ENCODE results near the gene COBLL1. TPM values are rescaled to one million over a fixed set of nuclear protein-coding genes. Genes with fewer than 3 reads are reported as not detected.

COBLL1 gene
- total RNA-seq, 1 experiment from 2014 or later: 4.4 TPM

- CTCF ChIA-PET: no interaction called here
- H3K4me1 ChIP-seq (ENCODE audit: control insufficient read depth, insufficient read depth, low read length): no peaks in the 10 kb centered on the region; the same call in 1 of the 2 replicates
- DNase-seq (ENCODE audit: low read depth, low spot score): no peak
- TF ChIP-seq, protein P1, sequence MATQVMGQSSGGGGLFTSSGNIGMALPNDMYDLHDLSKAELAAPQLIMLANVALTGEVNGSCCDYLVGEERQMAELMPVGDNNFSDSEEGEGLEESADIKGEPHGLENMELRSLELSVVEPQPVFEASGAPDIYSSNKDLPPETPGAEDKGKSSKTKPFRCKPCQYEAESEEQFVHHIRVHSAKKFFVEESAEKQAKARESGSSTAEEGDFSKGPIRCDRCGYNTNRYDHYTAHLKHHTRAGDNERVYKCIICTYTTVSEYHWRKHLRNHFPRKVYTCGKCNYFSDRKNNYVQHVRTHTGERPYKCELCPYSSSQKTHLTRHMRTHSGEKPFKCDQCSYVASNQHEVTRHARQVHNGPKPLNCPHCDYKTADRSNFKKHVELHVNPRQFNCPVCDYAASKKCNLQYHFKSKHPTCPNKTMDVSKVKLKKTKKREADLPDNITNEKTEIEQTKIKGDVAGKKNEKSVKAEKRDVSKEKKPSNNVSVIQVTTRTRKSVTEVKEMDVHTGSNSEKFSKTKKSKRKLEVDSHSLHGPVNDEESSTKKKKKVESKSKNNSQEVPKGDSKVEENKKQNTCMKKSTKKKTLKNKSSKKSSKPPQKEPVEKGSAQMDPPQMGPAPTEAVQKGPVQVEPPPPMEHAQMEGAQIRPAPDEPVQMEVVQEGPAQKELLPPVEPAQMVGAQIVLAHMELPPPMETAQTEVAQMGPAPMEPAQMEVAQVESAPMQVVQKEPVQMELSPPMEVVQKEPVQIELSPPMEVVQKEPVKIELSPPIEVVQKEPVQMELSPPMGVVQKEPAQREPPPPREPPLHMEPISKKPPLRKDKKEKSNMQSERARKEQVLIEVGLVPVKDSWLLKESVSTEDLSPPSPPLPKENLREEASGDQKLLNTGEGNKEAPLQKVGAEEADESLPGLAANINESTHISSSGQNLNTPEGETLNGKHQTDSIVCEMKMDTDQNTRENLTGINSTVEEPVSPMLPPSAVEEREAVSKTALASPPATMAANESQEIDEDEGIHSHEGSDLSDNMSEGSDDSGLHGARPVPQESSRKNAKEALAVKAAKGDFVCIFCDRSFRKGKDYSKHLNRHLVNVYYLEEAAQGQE (IDR thresholded peaks at IDR 0.05; ENCODE audit: insufficient read depth in 1 of 2, low read depth in 2 of 2, low read length in 1 of 2): no peak
- TF ChIP-seq, protein P2, sequence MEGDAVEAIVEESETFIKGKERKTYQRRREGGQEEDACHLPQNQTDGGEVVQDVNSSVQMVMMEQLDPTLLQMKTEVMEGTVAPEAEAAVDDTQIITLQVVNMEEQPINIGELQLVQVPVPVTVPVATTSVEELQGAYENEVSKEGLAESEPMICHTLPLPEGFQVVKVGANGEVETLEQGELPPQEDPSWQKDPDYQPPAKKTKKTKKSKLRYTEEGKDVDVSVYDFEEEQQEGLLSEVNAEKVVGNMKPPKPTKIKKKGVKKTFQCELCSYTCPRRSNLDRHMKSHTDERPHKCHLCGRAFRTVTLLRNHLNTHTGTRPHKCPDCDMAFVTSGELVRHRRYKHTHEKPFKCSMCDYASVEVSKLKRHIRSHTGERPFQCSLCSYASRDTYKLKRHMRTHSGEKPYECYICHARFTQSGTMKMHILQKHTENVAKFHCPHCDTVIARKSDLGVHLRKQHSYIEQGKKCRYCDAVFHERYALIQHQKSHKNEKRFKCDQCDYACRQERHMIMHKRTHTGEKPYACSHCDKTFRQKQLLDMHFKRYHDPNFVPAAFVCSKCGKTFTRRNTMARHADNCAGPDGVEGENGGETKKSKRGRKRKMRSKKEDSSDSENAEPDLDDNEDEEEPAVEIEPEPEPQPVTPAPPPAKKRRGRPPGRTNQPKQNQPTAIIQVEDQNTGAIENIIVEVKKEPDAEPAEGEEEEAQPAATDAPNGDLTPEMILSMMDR (IDR thresholded peaks at IDR 0.05): no peak
- TF ChIP-seq POLR2AphosphoS5 (IDR thresholded peaks at IDR 0.05; ENCODE audit: low read depth, low read length): no peak
- TF ChIP-seq TCF7L2 (IDR thresholded peaks at IDR 0.05; ENCODE audit: low read depth, low read length): no peak
- no peak for TF ChIP-seq SIN3A (IDR thresholded peaks at IDR 0.05; ENCODE audit: borderline replicate concordance, insufficient read depth, low read depth, low read length)
- H3K9me3 ChIP-seq (ENCODE audit: control insufficient read depth, insufficient read depth, low read depth, low read length): no peaks in the 10 kb centered on the region
- no peak overlapping the region for H3K27ac ChIP-seq (ENCODE audit: low read length)
- intact Hi-C loops (cut with micrococcal nuclease; ENCODE audit: unreplicated experiment): no loop called here
- H3K4me3 ChIP-seq (ENCODE audit: low read depth in 2 of 2, low read length in 2 of 2): no peak overlapping the region
- in situ Hi-C loops (cut with HindIII; ENCODE audit: low pct_unique_long_range_greater_than_20kb, low sequenced_read_pairs): no loop called here
- ATAC-seq: no peak
- POLR2A ChIA-PET: no interaction called here
- H3K27me3 ChIP-seq (ENCODE audit: control insufficient read depth, insufficient read depth, low read length): no peaks in the 10 kb centered on the region; the same call in 1 of the 2 replicates
- H3K36me3 ChIP-seq (ENCODE audit: control insufficient read depth, insufficient read depth, low read length): no peaks in the 10 kb centered on the region
- no TSS peak for BruUV-seq (replicated peaks)
These were observed 6.5 kb upstream of the COBLL1 start for GRCh38 chr2:164847981-164848741.

GRCh38 chr2:164847291-164847690 is 5.7 kb upstream of the COBLL1 start:
- no peaks in the 10 kb centered on the region; the same call in 1 of the 2 replicates for H3K27me3 ChIP-seq (ENCODE audit: control insufficient read depth, insufficient read depth, low read length)
- in situ Hi-C loops (cut with HindIII; ENCODE audit: low pct_unique_long_range_greater_than_20kb, low sequenced_read_pairs): no loop called here
- no peak for DNase-seq (ENCODE audit: low read depth, low spot score)
- intact Hi-C loops (cut with micrococcal nuclease; ENCODE audit: unreplicated experiment): no loop called here
- ChIA-PET POLR2A (no interaction called here), CTCF (no interaction called here)
- no peaks in the 10 kb centered on the region for H3K9me3 ChIP-seq (ENCODE audit: control insufficient read depth, insufficient read depth, low read depth, low read length)
- ATAC-seq: no peak
- BruUV-seq (replicated peaks): no TSS peak
- H3K27ac ChIP-seq (ENCODE audit: low read length): no peak overlapping the region
- no peaks in the 10 kb centered on the region for H3K36me3 ChIP-seq (ENCODE audit: control insufficient read depth, insufficient read depth, low read length)
- H3K4me3 ChIP-seq (ENCODE audit: low read depth in 2 of 2, low read length in 2 of 2): no peak overlapping the region
- TF ChIP-seq, protein P2 (IDR thresholded peaks at IDR 0.05): no peak
- TF ChIP-seq, protein P1 (IDR thresholded peaks at IDR 0.05; ENCODE audit: insufficient read depth in 1 of 2, low read depth in 2 of 2, low read length in 1 of 2): no peak
- TF ChIP-seq TCF7L2 (IDR thresholded peaks at IDR 0.05; ENCODE audit: low read depth, low read length): no peak
- no peak for TF ChIP-seq SIN3A (IDR thresholded peaks at IDR 0.05; ENCODE audit: borderline replicate concordance, insufficient read depth, low read depth, low read length)
- no peak for TF ChIP-seq POLR2AphosphoS5 (IDR thresholded peaks at IDR 0.05; ENCODE audit: low read depth, low read length)
- H3K4me1 ChIP-seq (ENCODE audit: control insufficient read depth, insufficient read depth, low read length): no peaks in the 10 kb centered on the region; the same call in 1 of the 2 replicates

All from Panc1 (cell line).